H9 (cell line): ENCODE results near the gene SLC2A2. TPM values are rescaled to one million over a fixed set of nuclear protein-coding genes. Genes with fewer than 3 reads are reported as not detected.

Source experiments
- DNase-seq: peaks from one replicate; pipeline ENCODE4 v3.0.0-alpha.2; 2017
- H2AFZ ChIP-seq: one replicate; pipeline ENCODE4 v1.6.1; 2013; ENCODE audit warnings: mild to moderate bottlenecking, low read length, control low read depth, moderate library complexity
- H2AK5ac ChIP-seq: 2 replicates; pipeline ENCODE4 v1.6.1; 2013; ENCODE audit warnings: low read length, control low read depth, mixed read lengths; ENCODE audit not compliant: insufficient read length
- H2BK120ac ChIP-seq: one replicate; pipeline ENCODE4 v1.6.1; 2013; ENCODE audit warnings: low read depth, mild to moderate bottlenecking, low read length, control low read depth, inconsistent platforms; ENCODE audit not compliant: poor library complexity, severe bottlenecking
- H2BK12ac ChIP-seq: 2 replicates; pipeline ENCODE4 v1.6.1; 2013; ENCODE audit warnings: low read length, control low read depth, mixed read lengths, low read depth; ENCODE audit not compliant: insufficient read length
- H2BK15ac ChIP-seq: 2 replicates; pipeline ENCODE4 v1.6.1; 2013; ENCODE audit warnings: low read depth, low read length, control low read depth
- H2BK20ac ChIP-seq: one replicate; pipeline ENCODE4 v1.6.1; 2013; ENCODE audit warnings: low read depth, mild to moderate bottlenecking, low read length, control low read depth, inconsistent platforms; ENCODE audit not compliant: poor library complexity, severe bottlenecking
- H2BK5ac ChIP-seq: 2 replicates; pipeline ENCODE4 v1.6.1; 2013; ENCODE audit warnings: low read length, control low read depth, mixed read lengths; ENCODE audit not compliant: insufficient read length
- H3K14ac ChIP-seq: 2 replicates; pipeline ENCODE4 v1.6.1; 2013; ENCODE audit warnings: low read length, control low read depth; ENCODE audit not compliant: insufficient read depth
- H3K18ac ChIP-seq: 2 replicates; pipeline ENCODE4 v1.6.1; 2013; ENCODE audit warnings: low read depth, mild to moderate bottlenecking, mixed read lengths, low read length, control low read depth; ENCODE audit not compliant: insufficient read length
- H3K23ac ChIP-seq: 2 replicates; pipeline ENCODE4 v1.6.1; 2013; ENCODE audit warnings: low read length, control low read depth, mixed read lengths, low read depth; ENCODE audit not compliant: insufficient read length
- H3K23me2 ChIP-seq: 2 replicates; pipeline ENCODE4 v1.6.1; 2013; ENCODE audit warnings: low read depth, mild to moderate bottlenecking, mixed read lengths, low read length, control low read depth; ENCODE audit not compliant: insufficient read length, poor library complexity, severe bottlenecking
- H3K27ac ChIP-seq: 2 replicates; pipeline ENCODE4 v1.5.1; 2013; ENCODE audit warnings: low read length, control low read depth, mixed read lengths, low read depth; ENCODE audit not compliant: insufficient read length
- H3K27me3 ChIP-seq: 2 replicates; pipeline ENCODE4 v1.6.1; 2013; ENCODE audit warnings: low read length, control low read depth, inconsistent platforms; ENCODE audit not compliant: insufficient read depth
- H3K4ac ChIP-seq: 2 replicates; pipeline ENCODE4 v1.6.1; 2013; ENCODE audit warnings: low read depth, mild to moderate bottlenecking, control low read depth, inconsistent platforms, low read length, moderate library complexity
- H3K4me1 ChIP-seq: 2 replicates; pipeline ENCODE4 v1.6.1; 2013; ENCODE audit warnings: low read length, control low read depth, inconsistent platforms; ENCODE audit not compliant: insufficient read depth
- H3K4me2 ChIP-seq: 2 replicates; pipeline ENCODE4 v1.6.1; 2013; ENCODE audit warnings: low read length, control low read depth, mixed read lengths; ENCODE audit not compliant: insufficient read length, insufficient read depth
- H3K56ac ChIP-seq: 2 replicates; pipeline ENCODE4 v1.6.1; 2013; ENCODE audit warnings: low read depth, mild to moderate bottlenecking, mixed read lengths, low read length, control low read depth; ENCODE audit not compliant: insufficient read length
- H3K79me1 ChIP-seq: 2 replicates; pipeline ENCODE4 v1.6.1; 2013; ENCODE audit warnings: low read depth, mild to moderate bottlenecking, moderate library complexity, low read length, control low read depth, inconsistent platforms; ENCODE audit not compliant: insufficient read depth, poor library complexity, severe bottlenecking
- H3K79me2 ChIP-seq: 2 replicates; pipeline ENCODE4 v1.6.1; 2013; ENCODE audit warnings: low read length, control low read depth, inconsistent platforms; ENCODE audit not compliant: insufficient read depth
- H3K9ac ChIP-seq: 2 replicates; pipeline ENCODE4 v1.6.1; 2013; ENCODE audit warnings: low read length, control low read depth, mixed read lengths; ENCODE audit not compliant: insufficient read length; ENCODE audit errors: extremely low read depth
- H3K9me3 ChIP-seq: one replicate; pipeline ENCODE4 v1.6.1; 2013; ENCODE audit warnings: low read depth, low read length, inconsistent platforms; ENCODE audit not compliant: control insufficient read depth
- H3T11ph ChIP-seq: one replicate; pipeline ENCODE4 v1.6.1; 2013; ENCODE audit warnings: mild to moderate bottlenecking, low read length, control low read depth, inconsistent platforms
- H4K20me1 ChIP-seq: one replicate; pipeline ENCODE4 v1.6.1; 2013; ENCODE audit not compliant: control insufficient read depth, insufficient read length, insufficient read depth
- H4K5ac ChIP-seq: 2 replicates; pipeline ENCODE4 v1.6.1; 2013; ENCODE audit warnings: low read depth, mild to moderate bottlenecking, mixed read lengths, low read length, control low read depth; ENCODE audit not compliant: insufficient read length
- H4K8ac ChIP-seq: replicated peaks from 2 replicates; pipeline ENCODE4 v1.6.1; 2013; ENCODE audit warnings: low read length, control low read depth, mixed read lengths, low read depth; ENCODE audit not compliant: insufficient read length
- H4K91ac ChIP-seq: 2 replicates; pipeline ENCODE4 v1.6.1; 2013; ENCODE audit warnings: low read depth, mild to moderate bottlenecking, moderate library complexity, mixed read lengths, low read length, control low read depth; ENCODE audit not compliant: insufficient read length
- H3K27ac Mint-ChIP-seq, 3 experiments: 2 replicates in 2 of 3; 3 replicates in 1 of 3; pipeline ENCODE4 v1.8.0; 2020 to 2021; ENCODE audit warnings: mixed read lengths in 3 of 3, mild to moderate bottlenecking in 1 of 3, moderate library complexity in 1 of 3
- H3K27me3 Mint-ChIP-seq: 2 replicates; pipeline ENCODE4 v1.8.0; 2021; ENCODE audit warnings: low read depth, mild to moderate bottlenecking, moderate library complexity, mixed read lengths
- H3K36me3 Mint-ChIP-seq, 3 experiments: 2 replicates in 2 of 3; 3 replicates in 1 of 3; pipeline ENCODE4 v1.8.0; 2020 to 2021; ENCODE audit warnings: low read depth in 3 of 3, mixed read lengths in 3 of 3; ENCODE audit not compliant: insufficient read depth in 1 of 3
- H3K4me1 Mint-ChIP-seq, 2 experiments: 2 replicates each; pipeline ENCODE4 v1.8.0; 2020; ENCODE audit warnings: mixed read lengths in 2 of 2
- H3K4me3 Mint-ChIP-seq, 2 experiments: 2 replicates in 1 of 2; 3 replicates in 1 of 2; pipeline ENCODE4 v1.8.0; 2020 to 2021; ENCODE audit warnings: mild to moderate bottlenecking in 2 of 2, mixed read lengths in 2 of 2, moderate library complexity in 1 of 2
- H3K9me3 Mint-ChIP-seq, 2 experiments: 2 replicates in 1 of 2; 3 replicates in 1 of 2; pipeline ENCODE4 v1.8.0; 2020; ENCODE audit warnings: mild to moderate bottlenecking in 2 of 2, mixed read lengths in 2 of 2, moderate library complexity in 1 of 2
- CTCF ChIP-seq: fragments of 200-600 bp; sonication (generic); conservative IDR thresholded peaks from 3 replicates; pipeline ENCODE4 v1.8.0; 2021; ENCODE audit warnings: antibody characterized with exemption, mild to moderate bottlenecking
- total RNA-seq: library from RNA; stranded (reverse); gene quantifications from 2 replicates; pipeline ENCODE4 v1.2.1, GENCODE V29; 2021

The SLC2A2 gene
- total RNA-seq, 1 experiment from 2014 or later, result not detected

- Histone ChIP-seq H4K91ac (no peak overlapping the region), H4K5ac (no peak overlapping the region), H3K27me3 (no peaks in the 10 kb centered on the region), H3K56ac (no peak overlapping the region), H2BK15ac (no peak overlapping the region), H2BK20ac (no peak overlapping the region), H3K9me3 (no peaks in the 10 kb centered on the region), H2AFZ (no peak overlapping the region), H3K23ac (no peak overlapping the region), H4K20me1 (no peaks in the 10 kb centered on the region), H3K14ac (no peak overlapping the region), H3K9ac (no peak overlapping the region), H3K4ac (no peak overlapping the region), H3K27ac (no peak overlapping the region), H3T11ph (no peak overlapping the region), H2BK120ac (no peak overlapping the region), H3K79me1 (no peaks in the 10 kb centered on the region), H3K18ac (no peak overlapping the region), H3K79me2 (no peaks in the 10 kb centered on the region), H2AK5ac (no peak overlapping the region), H3K4me2 (no peak overlapping the region), H2BK12ac (no peak overlapping the region), H2BK5ac (no peak overlapping the region), H3K23me2 (no peaks in the 10 kb centered on the region), H3K4me1 (peaks cover 5% of the 10 kb centered on the region; the same call in 1 of the 2 replicates), H4K8ac (no peak overlapping the region)
- Mint-ChIP-seq H3K36me3 (peaks cover 0 to 5% (median 4%) of the 10 kb centered on the region in 3 experiments; a peak in 3 of 7 replicates), H3K4me1 (peaks cover 13 to 18% of the 10 kb centered on the region in 2 experiments), H3K27ac (no peak overlapping the region), H3K9me3 (no peaks in the 10 kb centered on the region), H3K4me3 (no peak overlapping the region), H3K27me3 (no peaks in the 10 kb centered on the region)
- no peak for DNase-seq
- TF ChIP-seq CTCF, result no peak
These were observed 32.5 kb upstream of the SLC2A2 start for GRCh38 chr3:171058873-171059603.
